NCI-H774 (cell line): ENCODE measurements around the gene FAM114A2.
"Not testable (repeated sequence)": the region's sequence is repeated elsewhere in the genome, so short reads cannot be mapped to it uniquely, and the experiment has no call there.

Experiments
- DNase-seq: peaks from one replicate; lab custom pipeline; 2025; lab: John Stamatoyannopoulos, UW

FAM114A2 gene

GRCh38 chr5:154038707-154039457, at the start of gene FAM114A2, which contains the start of gene MFAP3:
FAM114A2 (minus strand) TSS chr5:154038910; CDS start chr5:154034953, 3,957 bp downstream.
MFAP3 (plus strand) TSS chr5:154038967; CDS start chr5:154049723, 10,756 bp downstream.
- peak; percentile 88 for DNase-seq

DNA sequence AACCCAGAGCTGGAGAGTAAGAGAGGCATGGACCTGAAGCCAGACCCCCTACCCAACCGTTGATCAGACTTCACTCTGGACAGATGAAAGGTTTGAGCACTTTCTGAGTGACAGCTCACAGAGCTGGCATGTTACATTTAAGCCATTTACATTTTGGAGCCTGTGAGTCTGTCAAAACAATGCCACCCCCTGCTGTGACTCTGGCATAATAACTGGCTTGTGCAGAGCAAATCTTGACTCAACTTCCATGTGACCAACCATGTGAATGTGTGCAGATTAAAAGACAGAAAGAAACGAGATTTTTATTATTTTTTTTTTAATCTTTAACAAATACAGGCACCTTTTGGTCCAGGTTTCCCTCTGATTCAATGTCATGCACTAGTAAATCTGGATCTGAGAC, 48.5 kb upstream of the FAM114A2 start:
- peak; percentile 62 for DNase-seq

- DNase-seq: no peak
Observed at GRCh38 chr5:154086641-154087040, 47.9 kb upstream of the FAM114A2 start.

DNA sequence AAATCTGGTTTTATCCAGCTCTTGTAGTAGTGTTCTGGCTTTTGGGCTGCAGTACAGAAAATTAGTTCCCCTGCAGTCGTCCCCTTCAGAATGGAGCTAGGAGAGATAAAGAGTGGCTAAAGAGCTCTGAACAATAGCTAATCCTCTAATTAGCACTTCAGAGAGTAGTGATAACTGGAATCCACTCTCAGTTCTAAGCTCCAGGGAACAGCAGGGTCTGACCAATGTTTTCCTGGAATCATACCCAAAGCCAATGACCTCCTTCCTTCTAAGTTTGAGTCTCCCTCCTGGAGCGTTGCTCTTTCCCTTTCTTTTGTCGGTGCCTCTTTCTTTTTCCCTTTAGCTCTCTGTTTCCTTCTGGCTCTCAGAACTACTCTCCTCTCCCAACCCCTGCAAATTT, 47.4 kb upstream of the FAM114A2 start:
- no peak for DNase-seq

DNA sequence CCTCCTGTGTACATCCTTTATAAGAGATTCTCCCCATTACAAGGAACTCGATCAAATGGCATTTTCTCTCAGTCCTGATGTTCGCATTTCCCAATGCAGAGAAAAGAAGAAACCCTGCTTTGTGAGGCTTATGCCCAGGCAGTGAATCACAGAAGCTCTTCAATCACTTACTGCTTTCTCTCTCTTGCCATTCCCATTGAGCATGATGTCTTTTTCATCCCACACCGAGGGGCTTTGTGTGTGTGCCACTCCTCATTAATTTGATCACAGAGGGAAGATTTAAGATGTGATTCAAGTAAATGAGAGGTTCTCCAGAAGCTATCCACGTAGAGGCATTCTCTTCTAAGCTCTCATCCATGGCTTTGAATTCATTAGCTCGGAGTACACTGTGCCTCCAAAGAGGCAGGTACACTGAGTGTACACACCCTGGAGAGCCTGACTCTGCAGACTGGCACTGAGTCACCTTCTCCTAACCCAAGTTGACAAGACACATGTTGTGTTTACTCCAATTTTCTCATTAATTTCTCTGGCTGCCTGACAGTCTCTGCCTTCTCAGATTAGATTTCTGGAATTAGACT, 45.4 kb upstream of the FAM114A2 start:
- DNase-seq: no peak

GRCh38 chr5:154081246-154081645, 42.5 kb upstream of the FAM114A2 start:
- no peak for DNase-seq

- peak; percentile 67 for DNase-seq
Observed at GRCh38 chr5:154078272-154078671, 39.6 kb upstream of the FAM114A2 start.

DNA sequence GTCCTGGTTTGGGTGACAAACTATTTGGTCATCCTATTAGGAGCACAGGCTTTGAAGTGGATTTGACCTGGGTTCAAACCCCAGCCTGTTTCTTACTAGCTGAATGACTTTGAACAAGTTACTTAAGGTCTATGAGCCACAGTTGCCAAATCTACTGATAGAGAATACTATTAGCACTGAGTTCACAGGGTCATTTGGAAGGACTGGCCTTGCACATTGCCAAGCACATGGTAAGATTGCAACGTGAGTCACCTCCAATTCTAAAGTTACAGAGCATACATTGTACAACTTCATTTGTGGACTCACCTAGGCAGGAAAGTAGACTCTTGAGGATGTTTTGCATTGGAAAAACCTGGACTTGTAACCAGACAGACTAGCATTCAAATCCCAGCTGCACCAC, 39.0 kb upstream of the FAM114A2 start:
- DNase-seq: no peak

DNA sequence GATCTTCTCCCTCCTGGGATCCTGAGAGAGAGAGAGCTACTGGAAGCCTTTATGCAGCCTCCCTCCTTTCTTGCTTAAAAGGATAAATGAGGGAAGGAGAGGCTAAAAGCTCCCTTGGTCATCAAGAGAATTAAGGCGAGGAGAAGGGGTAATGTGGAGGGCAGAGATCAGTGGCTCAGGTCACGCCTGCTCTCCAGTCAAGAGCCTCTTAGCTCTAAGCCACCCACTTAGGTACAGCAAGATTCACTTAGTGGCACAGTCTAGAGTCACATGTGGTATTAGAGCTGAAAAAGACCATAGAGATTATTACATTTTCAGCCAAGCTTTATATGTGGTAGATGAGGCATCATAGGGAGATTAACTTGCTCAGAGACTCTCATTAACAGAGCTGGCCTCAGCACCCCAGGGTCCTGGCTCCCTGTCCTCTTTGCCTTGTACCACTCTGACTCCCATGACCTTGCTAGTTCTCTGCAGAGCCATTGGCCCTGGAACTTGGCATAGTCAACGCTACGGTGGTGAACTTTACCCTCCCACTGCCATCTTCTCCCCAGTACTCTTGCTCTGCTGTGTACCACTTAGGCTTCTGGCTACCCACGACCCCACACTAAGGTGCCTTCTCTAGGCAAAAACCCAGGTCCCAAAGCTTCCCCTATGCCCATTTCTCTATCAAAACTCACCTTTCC, 37.7 kb upstream of the FAM114A2 start:
- no peak for DNase-seq

DNA sequence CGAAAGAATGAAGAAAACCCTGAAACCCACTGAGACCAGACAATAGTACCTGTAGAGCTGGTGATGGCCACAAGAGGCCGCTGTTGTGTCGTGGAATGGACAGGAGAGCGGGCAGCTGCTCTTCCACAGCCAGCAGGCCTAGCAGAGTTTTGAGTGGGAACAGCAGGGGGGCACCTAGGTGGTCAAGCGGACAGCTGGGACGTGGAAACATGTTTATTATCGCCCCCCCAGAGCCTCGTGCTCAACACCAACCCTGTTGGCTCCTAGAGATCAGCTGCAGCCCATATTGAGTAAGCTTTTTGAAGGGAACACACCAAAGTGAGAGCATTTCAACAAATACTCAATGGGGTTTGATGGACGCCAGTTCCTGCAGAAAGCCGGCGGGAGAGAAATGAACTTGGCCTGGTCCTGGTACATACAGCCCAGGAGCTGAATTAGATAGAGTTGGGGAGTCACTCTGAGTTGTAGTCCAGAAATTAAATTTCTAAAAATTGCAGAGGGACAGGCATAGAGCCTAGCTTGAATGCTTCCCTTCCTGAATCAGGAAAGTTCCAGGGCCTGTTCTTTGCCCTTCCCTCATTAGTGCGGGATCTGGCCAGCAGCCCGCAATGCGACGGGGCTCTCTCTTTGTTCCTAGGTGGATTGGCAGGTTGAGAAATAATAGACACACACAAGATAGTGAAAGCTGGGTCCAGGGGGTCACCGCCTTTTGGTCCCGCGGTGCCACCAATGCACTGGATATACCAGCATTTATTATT, 33.9 kb upstream of the FAM114A2 start:
- peak; percentile 60 for DNase-seq

GRCh38 chr5:154071799-154072413, 33.2 kb upstream of the FAM114A2 start:
- DNase-seq: no peak

GRCh38 chr5:154069854-154070253, 31.1 kb upstream of the FAM114A2 start:
- not testable (repeated sequence) for DNase-seq

- DNase-seq: no peak
Observed at GRCh38 chr5:154065971-154066370, 27.3 kb upstream of the FAM114A2 start.

GRCh38 chr5:154063372-154063771, 24.7 kb upstream of the FAM114A2 start:
- no peak for DNase-seq

GRCh38 chr5:154060606-154061005, 21.9 kb upstream of the FAM114A2 start:
- no peak for DNase-seq

DNA sequence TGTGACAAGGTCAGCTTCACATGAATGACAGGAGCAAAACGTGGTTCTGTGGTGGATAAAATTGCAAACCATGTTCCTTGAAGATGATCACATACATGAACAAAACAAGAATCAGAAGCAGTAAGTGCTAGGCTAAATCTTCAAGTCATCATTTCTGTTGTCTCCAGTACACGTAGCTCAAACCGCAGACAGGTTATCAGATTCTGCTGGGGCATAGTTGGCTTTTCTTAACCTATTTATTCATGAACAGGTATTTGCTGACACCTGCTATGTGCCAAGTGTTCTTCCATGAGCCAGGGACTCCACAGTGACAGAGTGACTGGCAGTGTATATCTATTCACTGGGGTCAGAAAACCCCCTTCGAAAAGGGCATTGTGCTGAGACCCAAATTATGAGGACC, 20.9 kb upstream of the FAM114A2 start:
- DNase-seq: no peak

DNA sequence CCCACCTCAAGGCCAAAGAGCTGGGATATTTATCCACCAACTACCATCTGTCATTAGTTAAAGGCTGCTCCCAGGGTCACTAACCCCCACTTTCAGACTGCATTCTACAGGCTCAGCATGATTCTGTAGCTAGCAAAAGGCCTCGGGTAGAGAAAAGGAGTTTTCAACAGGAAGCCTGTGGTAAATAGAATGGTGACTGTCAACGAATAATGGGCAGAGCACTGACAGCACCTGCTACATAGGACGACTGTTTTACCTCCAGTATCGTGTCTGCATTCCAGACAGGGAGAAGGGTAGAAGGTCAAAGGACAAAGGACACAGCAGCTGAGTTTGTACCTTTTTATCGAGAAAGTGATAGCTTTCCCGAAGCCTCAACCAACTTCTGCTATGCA, 20.3 kb upstream of the FAM114A2 start:
- DNase-seq: no peak

DNA sequence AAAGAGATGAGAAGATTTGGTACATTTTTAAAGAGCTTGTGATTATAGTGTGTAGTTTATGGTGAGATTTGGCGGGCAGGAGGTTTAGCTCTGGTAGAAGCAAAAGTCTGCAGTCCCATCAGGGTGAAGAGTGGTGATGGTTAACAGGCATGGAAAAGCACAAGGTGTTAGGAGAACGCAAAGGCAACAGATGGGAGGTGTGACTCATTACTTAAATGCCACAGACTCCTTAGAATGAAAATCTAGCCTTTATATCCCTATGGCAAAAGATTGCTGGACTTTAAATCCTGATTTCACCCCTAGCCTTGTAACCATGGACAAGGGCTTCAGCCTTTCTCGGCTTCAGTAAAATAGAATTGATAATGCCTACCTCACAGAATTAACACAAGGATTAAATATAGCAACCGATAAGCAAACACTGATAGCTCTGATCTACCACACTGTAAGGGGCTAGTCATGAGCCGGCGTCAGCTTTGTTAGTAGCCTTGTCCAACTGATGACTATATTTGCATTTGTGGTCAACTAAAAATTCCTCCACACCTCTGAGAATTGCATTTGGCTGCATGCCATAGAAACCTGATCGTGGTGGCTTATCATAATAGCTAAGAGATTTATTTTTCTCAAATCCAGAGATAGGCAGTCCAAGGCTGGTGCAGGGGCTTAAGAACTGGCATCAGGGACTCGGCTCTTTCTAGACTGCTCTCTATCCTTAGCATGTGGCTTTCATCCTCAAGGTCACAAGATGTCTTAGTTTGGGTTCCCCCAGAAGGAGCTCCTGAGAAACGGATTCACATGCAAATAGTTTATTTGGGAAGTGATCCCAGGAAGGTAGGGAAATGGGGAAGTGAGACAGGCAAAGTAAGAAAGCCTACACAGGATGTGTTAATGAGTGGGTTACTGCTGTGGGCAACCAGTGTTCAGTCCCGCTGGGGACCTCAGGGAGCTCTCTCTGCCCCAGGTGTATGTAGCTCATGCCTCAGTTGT, 19.6 kb upstream of the FAM114A2 start:
- no peak for DNase-seq

DNA sequence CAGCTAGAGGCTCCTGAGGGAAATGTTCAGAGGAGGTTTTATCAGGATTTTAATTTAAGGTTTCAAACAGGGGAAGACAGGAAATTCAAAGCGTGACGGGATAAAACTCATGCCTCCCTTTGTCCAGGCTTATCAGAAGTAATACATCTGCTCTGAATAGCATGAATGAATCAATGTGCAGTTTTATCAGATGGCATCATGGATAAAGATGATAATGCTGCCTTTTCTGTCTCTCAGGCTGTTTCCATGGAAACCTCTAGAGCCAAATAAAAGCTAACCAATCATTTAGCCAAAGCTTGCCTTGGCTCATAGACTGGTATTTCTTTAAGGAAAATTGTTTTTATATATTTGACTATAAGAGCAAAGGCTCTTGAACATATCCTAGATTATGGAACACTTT, 16.5 kb upstream of the FAM114A2 start:
- no peak for DNase-seq

DNA sequence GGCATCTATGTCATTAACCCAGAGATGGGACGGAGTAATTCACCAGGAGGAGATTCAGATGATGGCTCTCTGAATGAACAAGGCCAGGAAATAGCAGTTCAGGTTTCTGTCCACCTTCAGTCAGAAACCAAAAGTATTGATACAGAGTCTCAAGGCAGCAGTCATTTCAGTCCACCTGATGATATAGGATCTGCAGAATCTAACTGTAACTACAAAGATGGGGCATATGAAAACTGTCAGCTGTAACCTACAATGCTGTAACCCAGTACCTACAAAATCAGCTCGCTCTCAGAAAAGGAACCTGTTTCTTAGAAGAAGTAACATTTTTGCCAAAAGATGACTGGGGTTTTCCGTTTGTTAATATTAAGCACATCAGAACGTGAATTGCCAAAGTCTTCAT, 14.8 kb upstream of the FAM114A2 start:
- DNase-seq: no peak

GRCh38 chr5:154049636-154050035, 10.9 kb upstream of the FAM114A2 start:
- DNase-seq: no peak
